H9 (cell line): ENCODE data around the gene FCHSD2. TPM values are rescaled to one million over a fixed set of nuclear protein-coding genes. Genes with fewer than 3 reads are reported as not detected.
A peak's percentile ranks its signal among the peaks of the same experiment; 100 is the strongest.

Experiments
- DNase-seq: peaks from one replicate; pipeline ENCODE4 v3.0.0-alpha.2; 2017
- H2AFZ ChIP-seq: one replicate; pipeline ENCODE4 v1.6.1; 2013; ENCODE audit warnings: mild to moderate bottlenecking, low read length, control low read depth, moderate library complexity
- H2AK5ac ChIP-seq: 2 replicates; pipeline ENCODE4 v1.6.1; 2013; ENCODE audit warnings: low read length, control low read depth, mixed read lengths; ENCODE audit not compliant: insufficient read length
- H2BK120ac ChIP-seq: one replicate; pipeline ENCODE4 v1.6.1; 2013; ENCODE audit warnings: low read depth, mild to moderate bottlenecking, low read length, control low read depth, inconsistent platforms; ENCODE audit not compliant: poor library complexity, severe bottlenecking
- H2BK12ac ChIP-seq: 2 replicates; pipeline ENCODE4 v1.6.1; 2013; ENCODE audit warnings: low read length, control low read depth, mixed read lengths, low read depth; ENCODE audit not compliant: insufficient read length
- H2BK15ac ChIP-seq: 2 replicates; pipeline ENCODE4 v1.6.1; 2013; ENCODE audit warnings: low read depth, low read length, control low read depth
- H2BK20ac ChIP-seq: one replicate; pipeline ENCODE4 v1.6.1; 2013; ENCODE audit warnings: low read depth, mild to moderate bottlenecking, low read length, control low read depth, inconsistent platforms; ENCODE audit not compliant: poor library complexity, severe bottlenecking
- H2BK5ac ChIP-seq: 2 replicates; pipeline ENCODE4 v1.6.1; 2013; ENCODE audit warnings: low read length, control low read depth, mixed read lengths; ENCODE audit not compliant: insufficient read length
- H3K14ac ChIP-seq: 2 replicates; pipeline ENCODE4 v1.6.1; 2013; ENCODE audit warnings: low read length, control low read depth; ENCODE audit not compliant: insufficient read depth
- H3K18ac ChIP-seq: 2 replicates; pipeline ENCODE4 v1.6.1; 2013; ENCODE audit warnings: low read depth, mild to moderate bottlenecking, mixed read lengths, low read length, control low read depth; ENCODE audit not compliant: insufficient read length
- H3K23ac ChIP-seq: 2 replicates; pipeline ENCODE4 v1.6.1; 2013; ENCODE audit warnings: low read length, control low read depth, mixed read lengths, low read depth; ENCODE audit not compliant: insufficient read length
- H3K23me2 ChIP-seq: 2 replicates; pipeline ENCODE4 v1.6.1; 2013; ENCODE audit warnings: low read depth, mild to moderate bottlenecking, mixed read lengths, low read length, control low read depth; ENCODE audit not compliant: insufficient read length, poor library complexity, severe bottlenecking
- H3K27ac ChIP-seq: 2 replicates; pipeline ENCODE4 v1.5.1; 2013; ENCODE audit warnings: low read length, control low read depth, mixed read lengths, low read depth; ENCODE audit not compliant: insufficient read length
- H3K27me3 ChIP-seq: 2 replicates; pipeline ENCODE4 v1.6.1; 2013; ENCODE audit warnings: low read length, control low read depth, inconsistent platforms; ENCODE audit not compliant: insufficient read depth
- H3K4ac ChIP-seq: 2 replicates; pipeline ENCODE4 v1.6.1; 2013; ENCODE audit warnings: low read depth, mild to moderate bottlenecking, control low read depth, inconsistent platforms, low read length, moderate library complexity
- H3K4me1 ChIP-seq: 2 replicates; pipeline ENCODE4 v1.6.1; 2013; ENCODE audit warnings: low read length, control low read depth, inconsistent platforms; ENCODE audit not compliant: insufficient read depth
- H3K4me2 ChIP-seq: 2 replicates; pipeline ENCODE4 v1.6.1; 2013; ENCODE audit warnings: low read length, control low read depth, mixed read lengths; ENCODE audit not compliant: insufficient read length, insufficient read depth
- H3K56ac ChIP-seq: 2 replicates; pipeline ENCODE4 v1.6.1; 2013; ENCODE audit warnings: low read depth, mild to moderate bottlenecking, mixed read lengths, low read length, control low read depth; ENCODE audit not compliant: insufficient read length
- H3K79me1 ChIP-seq: 2 replicates; pipeline ENCODE4 v1.6.1; 2013; ENCODE audit warnings: low read depth, mild to moderate bottlenecking, moderate library complexity, low read length, control low read depth, inconsistent platforms; ENCODE audit not compliant: insufficient read depth, poor library complexity, severe bottlenecking
- H3K79me2 ChIP-seq: 2 replicates; pipeline ENCODE4 v1.6.1; 2013; ENCODE audit warnings: low read length, control low read depth, inconsistent platforms; ENCODE audit not compliant: insufficient read depth
- H3K9ac ChIP-seq: 2 replicates; pipeline ENCODE4 v1.6.1; 2013; ENCODE audit warnings: low read length, control low read depth, mixed read lengths; ENCODE audit not compliant: insufficient read length; ENCODE audit errors: extremely low read depth
- H3K9me3 ChIP-seq: one replicate; pipeline ENCODE4 v1.6.1; 2013; ENCODE audit warnings: low read depth, low read length, inconsistent platforms; ENCODE audit not compliant: control insufficient read depth
- H3T11ph ChIP-seq: one replicate; pipeline ENCODE4 v1.6.1; 2013; ENCODE audit warnings: mild to moderate bottlenecking, low read length, control low read depth, inconsistent platforms
- H4K20me1 ChIP-seq: one replicate; pipeline ENCODE4 v1.6.1; 2013; ENCODE audit not compliant: control insufficient read depth, insufficient read length, insufficient read depth
- H4K5ac ChIP-seq: 2 replicates; pipeline ENCODE4 v1.6.1; 2013; ENCODE audit warnings: low read depth, mild to moderate bottlenecking, mixed read lengths, low read length, control low read depth; ENCODE audit not compliant: insufficient read length
- H4K8ac ChIP-seq: replicated peaks from 2 replicates; pipeline ENCODE4 v1.6.1; 2013; ENCODE audit warnings: low read length, control low read depth, mixed read lengths, low read depth; ENCODE audit not compliant: insufficient read length
- H4K91ac ChIP-seq: 2 replicates; pipeline ENCODE4 v1.6.1; 2013; ENCODE audit warnings: low read depth, mild to moderate bottlenecking, moderate library complexity, mixed read lengths, low read length, control low read depth; ENCODE audit not compliant: insufficient read length
- H3K27ac Mint-ChIP-seq, 3 experiments: 2 replicates in 2 of 3; 3 replicates in 1 of 3; pipeline ENCODE4 v1.8.0; 2020 to 2021; ENCODE audit warnings: mixed read lengths in 3 of 3, mild to moderate bottlenecking in 1 of 3, moderate library complexity in 1 of 3
- H3K27me3 Mint-ChIP-seq: 2 replicates; pipeline ENCODE4 v1.8.0; 2021; ENCODE audit warnings: low read depth, mild to moderate bottlenecking, moderate library complexity, mixed read lengths
- H3K36me3 Mint-ChIP-seq, 3 experiments: 2 replicates in 2 of 3; 3 replicates in 1 of 3; pipeline ENCODE4 v1.8.0; 2020 to 2021; ENCODE audit warnings: low read depth in 3 of 3, mixed read lengths in 3 of 3; ENCODE audit not compliant: insufficient read depth in 1 of 3
- H3K4me1 Mint-ChIP-seq, 2 experiments: 2 replicates each; pipeline ENCODE4 v1.8.0; 2020; ENCODE audit warnings: mixed read lengths in 2 of 2
- H3K4me3 Mint-ChIP-seq, 2 experiments: 2 replicates in 1 of 2; 3 replicates in 1 of 2; pipeline ENCODE4 v1.8.0; 2020 to 2021; ENCODE audit warnings: mild to moderate bottlenecking in 2 of 2, mixed read lengths in 2 of 2, moderate library complexity in 1 of 2
- H3K9me3 Mint-ChIP-seq, 2 experiments: 2 replicates in 1 of 2; 3 replicates in 1 of 2; pipeline ENCODE4 v1.8.0; 2020; ENCODE audit warnings: mild to moderate bottlenecking in 2 of 2, mixed read lengths in 2 of 2, moderate library complexity in 1 of 2
- WGBS: extraction: QIAGEN DNeasy Blood & Tissue Kit; methylation state at CpG from one replicate; pipeline ENCODE4 v1.1.7; 2013; ENCODE audit warnings: missing lambda C conversion rate, low lambda C conversion rate, mixed read lengths; ENCODE audit not compliant: insufficient read length; ENCODE audit errors: extremely low coverage; 5-methylcytosine and 5-hydroxymethylcytosine counted together
- total RNA-seq: library from RNA; stranded (reverse); gene quantifications from 2 replicates; pipeline ENCODE4 v1.2.1, GENCODE V29; 2021
- TF ChIP-seq, protein P1 (sequence below): fragments of 200-600 bp; sonication (generic); conservative IDR thresholded peaks from 3 replicates; pipeline ENCODE4 v1.8.0; 2021; ENCODE audit warnings: antibody characterized with exemption, mild to moderate bottlenecking

Gene FCHSD2
- total RNA-seq, 1 experiment from 2014 or later, result 17.8 TPM

DNA sequence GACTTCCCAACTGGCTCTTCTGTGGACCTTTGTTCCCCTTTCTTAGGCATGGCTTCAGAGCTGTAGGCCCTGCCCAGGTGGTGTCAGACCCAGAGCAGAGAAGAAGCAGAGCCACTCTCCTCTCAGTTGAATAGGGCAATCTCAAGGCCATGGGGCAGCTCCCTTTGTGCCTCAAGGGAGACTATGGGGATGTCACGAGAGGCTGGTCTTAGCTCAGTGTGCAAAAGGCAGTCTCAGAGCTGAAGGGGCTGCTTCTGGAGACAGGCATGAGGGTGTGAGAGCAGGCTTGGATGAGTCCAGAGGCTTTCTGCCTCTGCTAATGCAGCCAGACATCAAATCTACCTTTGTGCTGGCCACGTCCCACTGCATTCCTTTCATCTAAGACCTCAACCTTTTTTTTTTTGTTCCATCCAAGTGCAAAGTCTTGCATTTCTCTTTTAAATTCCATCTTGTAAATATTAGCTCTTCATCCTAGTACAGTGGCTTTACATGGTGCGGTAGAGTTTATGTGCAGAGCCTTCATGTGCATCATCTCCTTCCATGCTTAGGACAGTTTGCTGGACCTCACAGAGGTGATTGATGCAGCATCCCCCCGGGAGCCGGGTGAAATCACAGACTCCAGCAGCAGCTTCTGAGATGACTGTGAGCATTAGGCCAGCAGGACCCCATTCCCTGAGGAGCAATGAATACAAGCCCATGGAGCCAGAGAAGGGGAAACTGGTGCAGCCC lies 34.2 kb upstream of the FCHSD2 start:
- H4K91ac ChIP-seq, result peak overlapping the region; percentile 38

More for the DNA sequence above, 34.2 kb upstream of the FCHSD2 start:
- no peaks in the 10 kb centered on the region for H3K27me3 ChIP-seq
- no peaks in the 10 kb centered on the region for H4K20me1 ChIP-seq
- H2AFZ ChIP-seq, result no peak overlapping the region
- Mint-ChIP-seq H3K27ac (peak overlapping the region in 1 of 3 experiments; percentile 32; a peak in 1 of 7 replicates), H3K27me3 (peaks cover 6% of the 10 kb centered on the region), H3K36me3 (no peaks in the 10 kb centered on the region), H3K9me3 (no peaks in the 10 kb centered on the region), H3K4me3 (no peak overlapping the region), H3K4me1 (peaks cover 2 to 8% of the 10 kb centered on the region in 2 experiments; a peak in 2 of 4 replicates)
- H3K56ac ChIP-seq, result no peak overlapping the region
- H3K27ac ChIP-seq, result no peak overlapping the region
- H3K4me2 ChIP-seq, result no peak overlapping the region
- H2BK5ac ChIP-seq, result no peak overlapping the region
- H2BK20ac ChIP-seq, result no peak overlapping the region
- no peaks in the 10 kb centered on the region for H3K9me3 ChIP-seq
- H3K4ac ChIP-seq, result no peak overlapping the region
- no peaks in the 10 kb centered on the region for H3K4me1 ChIP-seq
- no peaks in the 10 kb centered on the region for H3K23me2 ChIP-seq
- no peak overlapping the region for H2BK120ac ChIP-seq
- H2AK5ac ChIP-seq, result no peak overlapping the region
- H3K9ac ChIP-seq, result no peak overlapping the region
- no peak overlapping the region for H2BK12ac ChIP-seq
- no peaks in the 10 kb centered on the region for H3K79me2 ChIP-seq
- no peak overlapping the region; the same call in 1 of the 2 replicates for H3K14ac ChIP-seq
- no peak for DNase-seq
- H3K79me1 ChIP-seq, result no peaks in the 10 kb centered on the region
- H2BK15ac ChIP-seq, result no peak overlapping the region
- TF ChIP-seq, protein P1, sequence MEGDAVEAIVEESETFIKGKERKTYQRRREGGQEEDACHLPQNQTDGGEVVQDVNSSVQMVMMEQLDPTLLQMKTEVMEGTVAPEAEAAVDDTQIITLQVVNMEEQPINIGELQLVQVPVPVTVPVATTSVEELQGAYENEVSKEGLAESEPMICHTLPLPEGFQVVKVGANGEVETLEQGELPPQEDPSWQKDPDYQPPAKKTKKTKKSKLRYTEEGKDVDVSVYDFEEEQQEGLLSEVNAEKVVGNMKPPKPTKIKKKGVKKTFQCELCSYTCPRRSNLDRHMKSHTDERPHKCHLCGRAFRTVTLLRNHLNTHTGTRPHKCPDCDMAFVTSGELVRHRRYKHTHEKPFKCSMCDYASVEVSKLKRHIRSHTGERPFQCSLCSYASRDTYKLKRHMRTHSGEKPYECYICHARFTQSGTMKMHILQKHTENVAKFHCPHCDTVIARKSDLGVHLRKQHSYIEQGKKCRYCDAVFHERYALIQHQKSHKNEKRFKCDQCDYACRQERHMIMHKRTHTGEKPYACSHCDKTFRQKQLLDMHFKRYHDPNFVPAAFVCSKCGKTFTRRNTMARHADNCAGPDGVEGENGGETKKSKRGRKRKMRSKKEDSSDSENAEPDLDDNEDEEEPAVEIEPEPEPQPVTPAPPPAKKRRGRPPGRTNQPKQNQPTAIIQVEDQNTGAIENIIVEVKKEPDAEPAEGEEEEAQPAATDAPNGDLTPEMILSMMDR, result no peak
- WGBS, result no CpG with 5 or more reads among the region's 5 CpGs
- no peak overlapping the region for H3K23ac ChIP-seq
- no peak overlapping the region for H3T11ph ChIP-seq
- H3K18ac ChIP-seq, result peak overlapping the region; percentile 27
- no peak overlapping the region for H4K5ac ChIP-seq
- H4K8ac ChIP-seq, result no peak overlapping the region
